Thyroid gland (tissue), 4 donors: Measurements from ENCODE around the gene SLC17A6.

ENCODE experiments used
- POLR2A ChIP-seq, 2 donors: fragments of 450-650 bp; IDR thresholded peaks; one replicate each; pipeline ENCODE4 v1.6.1; 2017; ENCODE audit warnings: antibody characterized with exemption in 2 of 2, mild to moderate bottlenecking in 2 of 2, moderate library complexity in 1 of 2
- TF ChIP-seq, protein P1 (sequence below), 6 experiments: fragments of 200-600 bp in 3 of 6; fragments of 450-650 bp in 3 of 6; sonication (generic) in 3 of 6; IDR thresholded peaks; one replicate each; pipeline ENCODE4 v1.5.1; 2016 to 2019; ENCODE audit warnings: antibody characterized with exemption in 6 of 6, mild to moderate bottlenecking in 2 of 6, inconsistent platforms in 1 of 6, moderate library complexity in 1 of 6

DNA sequence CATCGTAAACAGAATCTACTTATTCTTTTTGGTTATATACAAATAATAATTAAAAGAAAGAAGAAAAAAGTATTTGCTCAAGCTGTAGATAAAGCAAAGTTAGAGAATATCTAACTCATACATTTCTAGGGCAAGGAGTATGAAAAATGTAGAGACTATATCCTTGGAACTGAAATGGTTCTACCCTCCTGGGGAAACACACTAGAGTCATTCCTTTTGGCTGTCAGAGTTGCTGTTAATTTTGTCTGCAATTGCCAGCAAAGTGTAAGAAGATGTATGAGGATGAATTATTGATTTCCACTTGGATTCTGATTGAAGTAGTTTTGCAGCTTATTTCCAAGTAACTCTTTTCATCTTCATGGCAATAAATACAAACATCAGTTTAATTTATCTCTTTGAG, 69.1 kb downstream of the SLC17A6 start:
- TF ChIP-seq, protein P1, sequence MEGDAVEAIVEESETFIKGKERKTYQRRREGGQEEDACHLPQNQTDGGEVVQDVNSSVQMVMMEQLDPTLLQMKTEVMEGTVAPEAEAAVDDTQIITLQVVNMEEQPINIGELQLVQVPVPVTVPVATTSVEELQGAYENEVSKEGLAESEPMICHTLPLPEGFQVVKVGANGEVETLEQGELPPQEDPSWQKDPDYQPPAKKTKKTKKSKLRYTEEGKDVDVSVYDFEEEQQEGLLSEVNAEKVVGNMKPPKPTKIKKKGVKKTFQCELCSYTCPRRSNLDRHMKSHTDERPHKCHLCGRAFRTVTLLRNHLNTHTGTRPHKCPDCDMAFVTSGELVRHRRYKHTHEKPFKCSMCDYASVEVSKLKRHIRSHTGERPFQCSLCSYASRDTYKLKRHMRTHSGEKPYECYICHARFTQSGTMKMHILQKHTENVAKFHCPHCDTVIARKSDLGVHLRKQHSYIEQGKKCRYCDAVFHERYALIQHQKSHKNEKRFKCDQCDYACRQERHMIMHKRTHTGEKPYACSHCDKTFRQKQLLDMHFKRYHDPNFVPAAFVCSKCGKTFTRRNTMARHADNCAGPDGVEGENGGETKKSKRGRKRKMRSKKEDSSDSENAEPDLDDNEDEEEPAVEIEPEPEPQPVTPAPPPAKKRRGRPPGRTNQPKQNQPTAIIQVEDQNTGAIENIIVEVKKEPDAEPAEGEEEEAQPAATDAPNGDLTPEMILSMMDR (IDR thresholded peaks at IDR 0.05), result no peak
- no peak for TF ChIP-seq POLR2A (IDR thresholded peaks at IDR 0.05)
